HepG2 (cell line): ENCODE measurements around the gene MFAP3L. TPM values are rescaled to one million over a fixed set of nuclear protein-coding genes. Genes with fewer than 3 reads are reported as not detected.

Experiments used
- HMG20B ChIP-seq: conservative IDR thresholded peaks from 2 replicates; pipeline ENCODE4 v1.6.1; 2016; ENCODE audit warnings: missing genetic modification reagents, missing compliant biosample characterization
- HNF1A ChIP-seq, 2 experiments: sonication (generic) in 1 of 2; formaldehyde crosslinking in 1 of 2; IDR thresholded peaks; 2 replicates each; pipeline versions ENCODE4 v1.4.0 to v1.6.1; 2016 to 2020; ENCODE audit warnings: borderline replicate concordance in 1 of 2, low read depth in 1 of 2, mild to moderate bottlenecking in 1 of 2, missing genetic modification reagents in 1 of 2
- RAD21 ChIP-seq: fragments of 450-650 bp; formaldehyde crosslinking; IDR thresholded peaks from 2 replicates; pipeline ENCODE4 v1.5.0; 2020; ENCODE audit warnings: mild to moderate bottlenecking
- RXRA ChIP-seq: sonication (generic); formaldehyde crosslinking; IDR thresholded peaks from 2 replicates; pipeline ENCODE4 v1.5.1; 2020; ENCODE audit warnings: missing genetic modification reagents
- ZFP91 ChIP-seq: sonication (generic); formaldehyde crosslinking; IDR thresholded peaks from 2 replicates; pipeline ENCODE4 v1.9.0; 2022; ENCODE audit warnings: missing genetic modification reagents, mild to moderate bottlenecking, borderline replicate concordance
- ZIK1 ChIP-seq: sonication (generic); formaldehyde crosslinking; IDR thresholded peaks from 2 replicates; pipeline ENCODE4 v1.5.0; 2020; ENCODE audit warnings: mild to moderate bottlenecking, low read depth, missing genetic modification reagents, borderline replicate concordance
- ZNF207 ChIP-seq: fragments of 450-650 bp; IDR thresholded peaks from 2 replicates; pipeline ENCODE4 v1.6.1; 2016; ENCODE audit warnings: antibody characterized with exemption, borderline replicate concordance
- ZNF3 ChIP-seq: IDR thresholded peaks from 2 replicates; pipeline ENCODE4 v1.7.0; 2017; ENCODE audit warnings: inconsistent platforms
- ZNF318 ChIP-seq: sonication (generic); formaldehyde crosslinking; IDR thresholded peaks from 2 replicates; pipeline ENCODE4 v1.4.0; 2020; ENCODE audit warnings: mild to moderate bottlenecking, missing genetic modification reagents
- ZNF557 ChIP-seq: sonication (generic); formaldehyde crosslinking; IDR thresholded peaks from 2 replicates; pipeline ENCODE4 v1.4.0; 2020; ENCODE audit warnings: missing genetic modification reagents
- ZNF768 ChIP-seq: sonication (generic); formaldehyde crosslinking; IDR thresholded peaks from 2 replicates; pipeline ENCODE4 v1.4.0; 2020; ENCODE audit warnings: missing genetic modification reagents
- ZNF781 ChIP-seq: sonication (generic); formaldehyde crosslinking; IDR thresholded peaks from 2 replicates; pipeline ENCODE4 v1.5.1; 2020; ENCODE audit warnings: borderline replicate concordance, mild to moderate bottlenecking, missing genetic modification reagents; ENCODE audit errors: not compliant biosample characterization
- polyA plus RNA-seq, 8 experiments: library from polyadenylated mRNA; depleted of rRNA in 3 of 8; stranded (reverse) in 7 of 8; unstranded in 1 of 8; fragments of >200 nt; fragmentation: Illumina TruSeq in 4 of 8; extraction: Trizol in 4 of 8; gene quantifications; 2 replicates each; pipeline versions ENCODE4 v1.2.1 to v1.2.3, GENCODE V29; 2011 to 2016; ENCODE audit warnings: low read depth in 4 of 8, missing spikeins in 1 of 8, mixed read lengths in 1 of 8; ENCODE audit not compliant: insufficient read depth in 1 of 8
- total RNA-seq, 5 experiments: library from RNA; depleted of rRNA; stranded (reverse); fragments of >200 nt; fragmentation: Illumina TruSeq; extraction: Trizol; gene quantifications; 2 replicates each; pipeline ENCODE4 v1.2.3, GENCODE V29; 2016; ENCODE audit warnings: low read depth in 1 of 5
- TF ChIP-seq, protein P1 (sequence below): sonication (generic); formaldehyde crosslinking; IDR thresholded peaks from 2 replicates; pipeline ENCODE4 v1.4.0; 2020; ENCODE audit warnings: missing genetic modification reagents

Gene MFAP3L
- total and polyA plus RNA-seq, 2 of the 13 experiments (the other 11 are each of a cell fraction or from before 2014, with no cell fraction given): 1.5 to 3.6 TPM

GRCh38 chr4:170027181-170027829 is 1.1 kb upstream of the MFAP3L start (continued):
- TF ChIP-seq HNF1A (IDR thresholded peaks at IDR 0.05; ENCODE audit: low read depth) (no peak), HNF1A (CRISPR knock-in tag; IDR thresholded peaks at IDR 0.05; ENCODE audit: borderline replicate concordance) (peak; percentile 47; the same call in 1 of the 2 replicates), ZNF768 (CRISPR knock-in tag) (peak; percentile 72), ZNF3 (no peak), ZNF207 (no peak), ZNF781 (peak; percentile 86), ZFP91 (CRISPR knock-in tag) (peak; percentile 65), ZNF557 (no peak; the same call in 1 of the 2 replicates), RXRA (CRISPR knock-in tag) (peak; percentile 73), RAD21 (CRISPR knock-in tag) (peak; percentile 45), HMG20B (CRISPR knock-in tag) (no peak), ZNF318 (peak; percentile 88; the same call in 1 of the 2 replicates), ZIK1 (CRISPR knock-in tag) (peak; percentile 89; the same call in 1 of the 2 replicates)
- TF ChIP-seq, protein P1, sequence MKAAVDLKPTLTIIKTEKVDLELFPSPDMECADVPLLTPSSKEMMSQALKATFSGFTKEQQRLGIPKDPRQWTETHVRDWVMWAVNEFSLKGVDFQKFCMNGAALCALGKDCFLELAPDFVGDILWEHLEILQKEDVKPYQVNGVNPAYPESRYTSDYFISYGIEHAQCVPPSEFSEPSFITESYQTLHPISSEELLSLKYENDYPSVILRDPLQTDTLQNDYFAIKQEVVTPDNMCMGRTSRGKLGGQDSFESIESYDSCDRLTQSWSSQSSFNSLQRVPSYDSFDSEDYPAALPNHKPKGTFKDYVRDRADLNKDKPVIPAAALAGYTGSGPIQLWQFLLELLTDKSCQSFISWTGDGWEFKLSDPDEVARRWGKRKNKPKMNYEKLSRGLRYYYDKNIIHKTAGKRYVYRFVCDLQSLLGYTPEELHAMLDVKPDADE (CRISPR knock-in tag): no peak
